Neural progenitor cell (in vitro differentiated cells): ENCODE data around the gene NEGR1. TPM values are rescaled to one million over a fixed set of nuclear protein-coding genes. Genes with fewer than 3 reads are reported as not detected.

Experiments used
- DNase-seq: peaks from one replicate; pipeline ENCODE4 v3.0.0-alpha.2; 2016; ENCODE audit warnings: low spot score
- H2AFZ ChIP-seq: fragments of 200-600 bp; sonication (generic); replicated peaks from 2 replicates; pipeline ENCODE4 v1.6.1; 2016; ENCODE audit warnings: antibody characterized with exemption
- H3F3A ChIP-seq: fragments of 200-600 bp; sonication (generic); 2 replicates; pipeline ENCODE4 v1.6.1; 2016; ENCODE audit warnings: antibody characterized with exemption, low read depth
- H3K27ac ChIP-seq: fragments of 200-600 bp; sonication (generic); 2 replicates; pipeline ENCODE4 v1.5.1; 2016; ENCODE audit warnings: mild to moderate bottlenecking
- H3K27me3 ChIP-seq: fragments of 200-600 bp; sonication (generic); 2 replicates; pipeline ENCODE4 v1.6.1; 2016; ENCODE audit warnings: mild to moderate bottlenecking, moderate library complexity
- H3K36me3 ChIP-seq: fragments of 200-600 bp; sonication (generic); 2 replicates; pipeline ENCODE4 v1.5.1; 2016
- H3K4me1 ChIP-seq: fragments of 200-600 bp; sonication (generic); 2 replicates; pipeline ENCODE4 v1.6.1; 2016; ENCODE audit warnings: mixed run types
- H3K4me2 ChIP-seq: fragments of 200-600 bp; sonication (generic); 2 replicates; pipeline ENCODE4 v1.6.1; 2016
- H3K4me3 ChIP-seq: fragments of 200-600 bp; sonication (generic); 2 replicates; pipeline ENCODE4 v1.5.1; 2016
- H3K79me2 ChIP-seq: fragments of 200-600 bp; sonication (generic); 2 replicates; pipeline ENCODE4 v1.6.1; 2016; ENCODE audit warnings: low read depth
- H3K9ac ChIP-seq: fragments of 200-600 bp; sonication (generic); 2 replicates; pipeline ENCODE4 v1.6.1; 2016
- H3K9me3 ChIP-seq: fragments of 200-600 bp; sonication (generic); 2 replicates; pipeline ENCODE4 v1.5.1; 2016; ENCODE audit warnings: low read depth
- H4K20me1 ChIP-seq: fragments of 200-600 bp; sonication (generic); 2 replicates; pipeline ENCODE4 v1.6.1; 2016; ENCODE audit warnings: low read depth
- H3K27ac Mint-ChIP-seq: 3 replicates; pipeline ENCODE4 v1.8.0; 2021; ENCODE audit warnings: mixed read lengths
- H3K27me3 Mint-ChIP-seq: 2 replicates; pipeline ENCODE4 v1.8.0; 2022; ENCODE audit warnings: low read depth, mild to moderate bottlenecking, inconsistent platforms, moderate library complexity, mixed read lengths; ENCODE audit not compliant: insufficient read depth
- H3K36me3 Mint-ChIP-seq: 3 replicates; pipeline ENCODE4 v1.8.0; 2021; ENCODE audit warnings: mixed read lengths
- H3K4me1 Mint-ChIP-seq: 3 replicates; pipeline ENCODE4 v1.8.0; 2021; ENCODE audit warnings: mixed read lengths
- H3K4me3 Mint-ChIP-seq: 3 replicates; pipeline ENCODE4 v1.8.0; 2021; ENCODE audit warnings: mild to moderate bottlenecking, moderate library complexity, mixed read lengths
- H3K9me3 Mint-ChIP-seq: 3 replicates; pipeline ENCODE4 v1.8.0; 2020; ENCODE audit warnings: mixed read lengths
- CTCF ChIP-seq: fragments of 200-600 bp; sonication (generic); IDR thresholded peaks from 2 replicates; pipeline ENCODE4 v1.5.1; 2017; ENCODE audit warnings: antibody characterized with exemption, mild to moderate bottlenecking
- EZH2 ChIP-seq: fragments of 200-600 bp; sonication (generic); IDR thresholded peaks from 2 replicates; pipeline ENCODE4 v1.6.1; 2017; ENCODE audit warnings: antibody characterized with exemption, mild to moderate bottlenecking, moderate library complexity
- EZH2phosphoT487 ChIP-seq: fragments of 200-600 bp; sonication (generic); IDR thresholded peaks from 2 replicates; pipeline ENCODE4 v1.6.1; 2017; ENCODE audit warnings: antibody characterized with exemption
- total RNA-seq: library from RNA; depleted of rRNA; stranded (reverse); fragments of >200 nt; gene quantifications from 2 replicates; pipeline ENCODE4 v1.2.3, GENCODE V29; 2015; ENCODE audit warnings: low replicate concordance

Gene NEGR1
- total RNA-seq, 1 donor from 2014 or later, result 0.62 TPM

DNA sequence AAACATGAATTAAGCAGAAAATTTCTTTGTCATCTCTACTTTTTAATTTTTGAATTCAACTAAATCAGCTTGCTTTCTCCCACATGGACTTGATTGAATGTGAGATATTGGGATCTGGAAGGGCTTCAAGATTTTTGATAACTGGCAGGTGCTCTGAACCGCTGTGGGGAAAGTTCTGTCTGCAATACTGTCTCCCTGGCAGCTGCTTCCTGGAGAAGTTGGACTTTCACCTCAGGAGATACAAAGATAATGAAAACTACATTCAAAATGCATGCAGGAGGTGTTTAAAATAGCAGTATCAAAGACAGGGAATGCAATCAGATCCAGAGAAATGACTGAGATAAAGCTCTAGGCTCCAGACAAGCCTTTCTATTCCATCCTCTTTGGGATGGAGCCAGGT, 338.3 kb downstream of the NEGR1 start:
- no peaks in the 10 kb centered on the region for H3K79me2 ChIP-seq
- H3K9me3 ChIP-seq, result no peaks in the 10 kb centered on the region
- DNase-seq, result no peak
- no peak overlapping the region for H3K27ac ChIP-seq
- no peaks in the 10 kb centered on the region for H3K27me3 ChIP-seq
- no peak overlapping the region for H3K4me2 ChIP-seq
- Mint-ChIP-seq H3K36me3 (no peaks in the 10 kb centered on the region), H3K4me3 (no peak overlapping the region), H3K4me1 (no peaks in the 10 kb centered on the region), H3K27ac (no peak overlapping the region), H3K27me3 (no peaks in the 10 kb centered on the region), H3K9me3 (no peaks in the 10 kb centered on the region)
- H2AFZ ChIP-seq, result peak overlapping the region; percentile 34
- H3K4me1 ChIP-seq, result no peaks in the 10 kb centered on the region
- TF ChIP-seq EZH2, result no peak
- no peak for TF ChIP-seq CTCF
- TF ChIP-seq EZH2phosphoT487, result no peak
- no peak overlapping the region for H3K4me3 ChIP-seq
- no peaks in the 10 kb centered on the region for H4K20me1 ChIP-seq
- no peaks in the 10 kb centered on the region for H3K36me3 ChIP-seq
- H3F3A ChIP-seq, result no peaks in the 10 kb centered on the region
- no peak overlapping the region for H3K9ac ChIP-seq

- DNase-seq, result no peak
- Histone ChIP-seq H3K4me1 (no peaks in the 10 kb centered on the region), H3K4me2 (no peak overlapping the region), H3F3A (no peaks in the 10 kb centered on the region), H3K9me3 (no peaks in the 10 kb centered on the region), H3K9ac (no peak overlapping the region), H2AFZ (no peak overlapping the region), H3K27me3 (no peaks in the 10 kb centered on the region), H4K20me1 (no peaks in the 10 kb centered on the region), H3K27ac (no peak overlapping the region), H3K36me3 (no peaks in the 10 kb centered on the region), H3K4me3 (no peak overlapping the region), H3K79me2 (no peaks in the 10 kb centered on the region)
- Mint-ChIP-seq H3K27me3 (no peaks in the 10 kb centered on the region), H3K4me1 (no peaks in the 10 kb centered on the region), H3K9me3 (no peaks in the 10 kb centered on the region), H3K27ac (no peak overlapping the region), H3K4me3 (no peak overlapping the region), H3K36me3 (no peaks in the 10 kb centered on the region)
- TF ChIP-seq EZH2, result no peak
- TF ChIP-seq EZH2phosphoT487, result no peak
- TF ChIP-seq CTCF, result no peak
These were observed 342.1 kb downstream of the NEGR1 start for GRCh38 chr1:71940261-71940660.

GRCh38 chr1:71930511-71930910, 351.8 kb downstream of the NEGR1 start:
- Histone ChIP-seq H3K4me3 (no peak overlapping the region), H4K20me1 (no peaks in the 10 kb centered on the region), H3K9me3 (no peaks in the 10 kb centered on the region), H3K4me1 (no peaks in the 10 kb centered on the region), H3K9ac (no peak overlapping the region), H3F3A (no peaks in the 10 kb centered on the region), H3K27me3 (no peaks in the 10 kb centered on the region), H3K4me2 (no peak overlapping the region), H3K27ac (no peak overlapping the region), H2AFZ (no peak overlapping the region), H3K36me3 (no peaks in the 10 kb centered on the region), H3K79me2 (no peaks in the 10 kb centered on the region)
- H3K36me3 Mint-ChIP-seq, result no peaks in the 10 kb centered on the region
- H3K27me3 Mint-ChIP-seq, result no peaks in the 10 kb centered on the region
- TF ChIP-seq CTCF, result no peak
- TF ChIP-seq EZH2phosphoT487, result no peak
- no peak for TF ChIP-seq EZH2
- H3K9me3 Mint-ChIP-seq, result no peaks in the 10 kb centered on the region
- H3K4me1 Mint-ChIP-seq, result peaks cover 9% of the 10 kb centered on the region
- H3K27ac Mint-ChIP-seq, result no peak overlapping the region
- no peak for DNase-seq
- H3K4me3 Mint-ChIP-seq, result no peak overlapping the region
